Eye (tissue), 1 donor: ENCODE results near the gene TMEM151A.
A peak's percentile ranks its signal among the peaks of the same experiment; 100 is the strongest.

Source experiments
- DNase-seq: peaks from one replicate; pipeline ENCODE4 v3.0.0-alpha.2; 2015

TMEM151A gene

DNA sequence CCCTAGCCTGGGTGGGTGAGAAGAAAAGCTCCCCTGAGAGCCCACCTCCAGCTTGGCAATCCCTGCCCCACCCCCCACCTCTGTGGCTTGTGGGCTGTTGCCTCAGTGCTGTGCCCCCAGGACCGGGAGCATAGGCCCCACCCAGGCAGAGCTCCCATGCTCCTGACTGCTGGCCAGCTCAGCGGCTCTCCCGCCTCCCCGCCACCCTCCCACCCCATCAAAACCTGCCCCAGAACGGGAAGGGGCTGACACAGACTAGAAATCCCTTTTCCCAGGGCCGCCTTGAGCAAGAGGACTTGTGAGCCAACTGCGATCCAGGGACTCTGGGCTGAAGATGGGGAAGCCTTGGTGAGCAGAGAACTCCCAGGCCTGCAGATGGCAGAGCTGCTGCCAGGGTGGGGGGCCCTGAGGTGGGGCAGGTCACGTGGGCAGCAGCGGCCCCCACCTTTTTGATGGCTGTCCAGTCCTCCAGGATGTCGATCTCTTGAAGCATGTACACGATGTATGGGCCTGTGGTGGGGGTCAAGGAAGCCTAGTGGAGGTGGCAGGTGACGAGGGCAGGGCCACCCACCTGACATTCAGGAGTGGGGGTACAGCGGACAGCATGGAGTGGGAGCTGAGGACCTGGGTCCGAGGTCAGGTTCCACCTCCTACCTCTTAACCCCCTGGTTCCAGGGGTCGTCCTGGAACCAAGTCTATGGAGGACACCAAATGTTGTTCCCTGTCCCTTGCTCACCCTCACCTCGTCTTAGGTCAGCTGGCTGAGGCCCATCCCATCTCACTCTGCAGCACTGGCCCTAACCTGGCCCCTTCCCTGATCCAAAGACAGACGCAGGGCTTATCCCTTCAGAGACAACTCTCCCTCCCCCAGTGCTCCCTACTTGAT lies 46.8 kb downstream of the TMEM151A start:
- DNase-seq: no peak

DNA sequence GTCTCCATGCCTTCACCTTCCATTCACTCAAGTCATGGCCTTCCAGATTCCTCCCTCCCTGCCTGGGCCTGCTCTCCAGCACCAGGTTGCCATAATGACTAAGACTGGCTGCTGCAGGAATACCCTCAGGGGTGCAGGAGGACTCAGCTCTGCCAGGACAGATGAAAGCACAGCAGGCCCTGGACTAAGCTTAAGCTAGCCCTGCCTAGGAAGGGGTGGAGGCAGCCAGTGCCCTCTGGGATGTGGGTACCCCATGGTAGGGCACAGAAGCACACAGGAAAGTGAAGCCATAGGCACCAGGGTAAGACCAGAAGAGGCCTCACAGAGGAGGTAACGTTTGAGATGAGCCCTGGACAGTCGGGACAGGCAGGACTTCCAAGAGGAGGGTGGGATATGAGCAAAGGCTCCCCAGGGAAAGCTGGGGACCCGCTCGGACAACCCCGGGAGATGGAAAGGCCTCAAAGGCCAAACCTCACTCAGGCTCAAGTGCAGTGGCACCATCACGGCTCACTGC lies 47.5 kb downstream of the TMEM151A start:
- DNase-seq: no peak

DNA sequence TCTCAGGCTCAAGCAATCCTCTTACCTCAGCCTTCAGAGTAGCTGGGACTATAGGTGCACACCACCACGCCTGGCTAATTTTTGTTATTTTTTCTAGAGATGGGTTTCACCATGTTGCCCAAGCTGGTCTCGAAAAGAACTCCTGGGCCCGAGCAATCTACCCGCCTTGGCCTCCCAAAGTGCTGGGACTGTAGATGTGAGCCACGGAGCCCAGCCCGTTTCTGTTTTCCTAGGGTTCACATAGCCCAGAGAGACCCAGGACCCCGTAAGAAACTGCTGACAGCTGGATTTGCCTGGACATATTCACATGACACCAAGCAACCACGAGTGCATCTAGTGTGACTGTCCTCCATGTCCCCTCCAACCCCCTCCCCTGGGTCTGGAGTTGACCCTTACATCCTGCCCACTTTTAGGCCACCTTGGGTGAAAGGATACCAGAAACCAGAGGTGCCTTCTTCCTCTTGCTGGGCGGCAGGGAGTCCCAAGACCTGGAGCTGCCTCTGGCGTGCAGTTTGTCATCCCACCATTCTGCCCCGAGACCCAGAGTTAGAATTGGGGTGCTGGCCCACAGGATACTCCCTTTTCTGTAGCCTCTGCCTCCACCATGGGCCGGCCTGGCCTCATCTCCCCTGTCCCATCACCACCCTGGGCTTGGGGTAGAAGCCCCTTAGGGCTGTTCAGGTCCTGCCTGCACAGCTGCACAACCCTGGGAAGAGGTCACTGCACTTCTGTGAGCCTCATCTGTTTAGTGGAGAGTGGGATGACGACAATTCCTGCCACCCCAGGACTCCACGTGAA lies 48.2 kb downstream of the TMEM151A start:
- DNase-seq: no peak

GRCh38 chr11:66340596-66341501 lies 49.2 kb downstream of the TMEM151A start:
- DNase-seq: no peak

DNA sequence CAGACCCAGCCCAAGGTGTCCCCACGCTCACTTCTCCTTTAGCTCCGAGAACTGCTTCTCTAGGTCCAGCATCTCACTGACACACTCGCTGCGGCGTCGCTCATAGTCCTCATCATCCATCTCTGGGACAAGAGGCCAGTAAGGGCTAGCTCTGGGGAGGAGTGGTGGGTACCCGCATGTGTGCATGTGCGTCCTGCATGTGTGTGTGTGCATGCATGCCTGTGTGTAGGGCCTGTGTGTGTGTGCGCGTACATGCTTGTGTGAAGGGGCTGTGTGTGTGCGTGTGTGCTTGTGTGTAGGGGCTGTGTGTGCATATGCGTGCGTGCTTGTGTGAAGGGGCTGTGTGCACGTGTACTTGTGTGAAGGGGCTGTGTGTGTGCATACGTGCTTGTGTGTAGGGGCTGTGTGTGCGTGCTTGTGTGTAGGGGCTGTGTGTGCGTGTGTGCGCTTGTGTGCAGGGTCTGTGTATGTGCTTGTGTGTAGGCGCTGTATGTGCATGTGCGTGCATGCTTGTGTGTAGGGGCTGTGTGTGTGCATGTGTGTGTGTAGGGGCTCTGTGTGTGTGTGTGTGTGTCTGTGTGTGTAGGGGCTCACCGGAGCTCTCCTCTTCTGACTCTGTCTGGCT lies 49.9 kb downstream of the TMEM151A start:
- no peak for DNase-seq

DNA sequence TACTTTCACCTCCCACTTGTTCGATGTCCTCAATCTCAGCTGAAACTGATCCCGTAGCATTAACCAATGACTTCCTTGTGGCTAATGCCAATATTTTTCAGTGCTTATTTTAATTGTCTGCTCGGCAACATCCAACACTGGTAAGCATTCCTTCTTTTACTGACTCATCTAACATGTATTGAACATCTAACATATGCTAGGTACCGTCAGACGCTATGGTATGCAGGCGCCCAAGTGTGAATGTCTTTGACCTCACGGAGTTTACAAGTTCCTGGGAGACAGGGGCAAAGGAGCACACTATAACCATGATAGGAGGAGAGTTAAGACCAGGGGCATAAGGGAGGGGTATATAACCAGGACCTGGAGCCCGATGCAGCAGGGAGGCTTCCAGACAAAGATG lies 51.5 kb downstream of the TMEM151A start:
- DNase-seq: no peak

DNA sequence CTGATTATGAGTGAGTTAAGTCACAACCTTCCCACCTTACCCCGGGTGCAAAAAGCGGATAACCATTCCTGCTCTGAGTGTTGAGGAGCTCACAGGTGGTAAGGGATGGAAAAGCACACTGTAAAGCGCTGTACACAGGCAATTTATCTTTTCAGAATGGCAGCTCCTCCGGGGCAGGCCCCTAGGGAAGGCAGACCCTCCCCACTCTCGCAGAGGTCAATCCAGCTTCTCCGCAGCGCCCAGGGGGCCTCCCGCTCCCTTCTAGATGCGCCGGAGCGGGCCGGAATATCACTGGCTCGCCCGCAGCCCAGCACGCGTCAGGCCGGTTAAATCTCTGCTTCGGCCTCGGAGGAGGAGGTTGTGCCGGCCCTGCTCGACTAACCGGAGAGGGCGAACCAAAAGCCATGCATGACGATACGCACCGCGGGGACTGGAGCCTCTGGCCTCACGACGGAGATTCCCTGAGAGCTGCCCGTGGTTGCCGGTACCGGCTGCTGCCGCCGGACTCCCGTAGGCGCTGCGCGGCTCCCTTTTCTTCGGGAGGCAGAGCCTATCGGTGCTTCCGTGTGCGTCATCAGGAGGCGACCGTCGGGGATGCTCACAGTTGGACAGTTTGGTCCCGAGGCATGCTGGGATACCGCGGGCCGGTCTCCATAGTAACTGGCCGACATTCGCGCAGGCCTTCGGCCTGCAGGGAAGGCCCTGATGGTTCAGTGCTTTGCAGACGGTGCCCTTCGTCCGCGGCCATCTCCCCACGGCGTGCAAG lies 53.0 kb downstream of the TMEM151A start, which contains the start of gene BRMS1:
Gene BRMS1 (minus strand): TSS at position 555 of the 766 bp plus-strand sequence. CDS start 2,870 bp downstream, outside the sequence.
- peak; percentile 98 for DNase-seq

DNA sequence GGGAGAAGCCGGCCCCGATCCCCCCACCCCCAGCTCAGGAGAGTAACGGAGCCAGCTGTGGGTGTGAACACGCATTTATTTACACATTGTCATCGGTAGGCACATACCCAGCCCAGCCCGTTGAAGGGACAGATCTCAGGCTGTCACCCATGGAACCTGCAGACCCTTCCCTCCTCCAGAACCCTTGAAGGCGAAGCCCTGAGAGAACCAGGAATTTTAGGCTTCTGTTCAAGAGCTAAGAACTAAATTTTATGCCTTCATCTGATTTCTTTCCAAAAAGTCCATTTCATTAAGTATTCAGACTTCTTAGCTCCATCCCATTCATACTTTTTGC lies 53.6 kb downstream of the TMEM151A start:
- DNase-seq: no peak
